Measurements from ENCODE around the gene NUP160. TPM values are rescaled to one million over a fixed set of nuclear protein-coding genes. Genes with fewer than 3 reads are reported as not detected.
A peak's percentile ranks its signal among the peaks of the same experiment; 100 is the strongest.

NUP160 gene
- total and polyA plus RNA-seq, 2 of the 13 experiments (the other 11 are each of a cell fraction or from before 2014, with no cell fraction given): 28.3 to 43.5 TPM

- TF ChIP-seq ZNF232 (CRISPR knock-in tag; IDR thresholded peaks at IDR 0.05; ENCODE audit: borderline replicate concordance) (peak; percentile 44; the same call in 1 of the 2 replicates), PITX1 (CRISPR knock-in tag; IDR thresholded peaks at IDR 0.05) (no peak), ZBTB43 (CRISPR knock-in tag; conservative IDR thresholded peaks at IDR 0.05) (peak; percentile 18; the same call in 1 of the 2 replicates), ZNF607 (CRISPR knock-in tag; IDR thresholded peaks at IDR 0.05; ENCODE audit: borderline replicate concordance) (0 out of 2 replicates have a peak, but pooled peaks have one; percentile 36), ZFX (CRISPR knock-in tag; IDR thresholded peaks at IDR 0.05; ENCODE audit: low read depth) (peak; percentile 96), ZNF710 (CRISPR knock-in tag; IDR thresholded peaks at IDR 0.05; ENCODE audit: borderline replicate concordance) (no peak), ZNF577 (CRISPR knock-in tag; IDR thresholded peaks at IDR 0.05; ENCODE audit: borderline replicate concordance, low read depth) (peak; percentile 44; the same call in 1 of the 2 replicates), ZKSCAN8 (CRISPR knock-in tag; IDR thresholded peaks at IDR 0.05; ENCODE audit: borderline replicate concordance) (no peak), ZNF24 (IDR thresholded peaks at IDR 0.05) (no peak), ARNTL (CRISPR knock-in tag; IDR thresholded peaks at IDR 0.05) (0 out of 2 replicates have a peak, but pooled peaks have one; percentile 22), KDM5B (CRISPR knock-in tag; IDR thresholded peaks at IDR 0.05; ENCODE audit: borderline replicate concordance) (peak; percentile 45; the same call in 1 of the 2 replicates), ETV6 (CRISPR knock-in tag; conservative IDR thresholded peaks at IDR 0.05) (peak; percentile 60), ZNF556 (CRISPR knock-in tag; IDR thresholded peaks at IDR 0.05; ENCODE audit: borderline replicate concordance) (peak; percentile 55; the same call in 1 of the 2 replicates), HDAC1 (CRISPR knock-in tag; IDR thresholded peaks at IDR 0.05) (peak; percentile 9; the same call in 1 of the 2 replicates), ZNF431 (CRISPR knock-in tag; IDR thresholded peaks at IDR 0.05; ENCODE audit: borderline replicate concordance, low read depth) (no peak), ZNF891 (CRISPR knock-in tag; IDR thresholded peaks at IDR 0.05) (0 out of 2 replicates have a peak, but pooled peaks have one; percentile 24), MEIS2 (CRISPR knock-in tag; IDR thresholded peaks at IDR 0.05) (0 out of 2 replicates have a peak, but pooled peaks have one; percentile 16)
- TF ChIP-seq, protein P1, sequence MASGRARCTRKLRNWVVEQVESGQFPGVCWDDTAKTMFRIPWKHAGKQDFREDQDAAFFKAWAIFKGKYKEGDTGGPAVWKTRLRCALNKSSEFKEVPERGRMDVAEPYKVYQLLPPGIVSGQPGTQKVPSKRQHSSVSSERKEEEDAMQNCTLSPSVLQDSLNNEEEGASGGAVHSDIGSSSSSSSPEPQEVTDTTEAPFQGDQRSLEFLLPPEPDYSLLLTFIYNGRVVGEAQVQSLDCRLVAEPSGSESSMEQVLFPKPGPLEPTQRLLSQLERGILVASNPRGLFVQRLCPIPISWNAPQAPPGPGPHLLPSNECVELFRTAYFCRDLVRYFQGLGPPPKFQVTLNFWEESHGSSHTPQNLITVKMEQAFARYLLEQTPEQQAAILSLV (CRISPR knock-in tag; IDR thresholded peaks at IDR 0.05; ENCODE audit: borderline replicate concordance): 0 out of 2 replicates have a peak, but pooled peaks have one; percentile 4
- TF ChIP-seq, protein P2, sequence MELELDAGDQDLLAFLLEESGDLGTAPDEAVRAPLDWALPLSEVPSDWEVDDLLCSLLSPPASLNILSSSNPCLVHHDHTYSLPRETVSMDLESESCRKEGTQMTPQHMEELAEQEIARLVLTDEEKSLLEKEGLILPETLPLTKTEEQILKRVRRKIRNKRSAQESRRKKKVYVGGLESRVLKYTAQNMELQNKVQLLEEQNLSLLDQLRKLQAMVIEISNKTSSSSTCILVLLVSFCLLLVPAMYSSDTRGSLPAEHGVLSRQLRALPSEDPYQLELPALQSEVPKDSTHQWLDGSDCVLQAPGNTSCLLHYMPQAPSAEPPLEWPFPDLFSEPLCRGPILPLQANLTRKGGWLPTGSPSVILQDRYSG (CRISPR knock-in tag; IDR thresholded peaks at IDR 0.05): peak; percentile 87; the same call in 1 of the 2 replicates
Observed at GRCh38 chr11:47766509-47767227, 81.5 kb downstream of the NUP160 start (continued).

Data from HepG2 (cell line).